Measurements from ENCODE around the gene CSMD2.

- TF ChIP-seq CTCF (IDR thresholded peaks at IDR 0.05; ENCODE audit: borderline replicate concordance, extremely low read depth, low read length, poor library complexity, severe bottlenecking) (no peak), EZH2 (IDR thresholded peaks at IDR 0.05; ENCODE audit: borderline replicate concordance, low read depth, low read length, severe bottlenecking) (no peak)
Measured at GRCh38 chr1:33615546-33615945, 549.5 kb downstream of the CSMD2 start.
